ENCODE results near the gene YRDC.

GRCh38 chr1:37811027-37811655 is 3.1 kb upstream of the YRDC start:
- TF ChIP-seq, protein P1, sequence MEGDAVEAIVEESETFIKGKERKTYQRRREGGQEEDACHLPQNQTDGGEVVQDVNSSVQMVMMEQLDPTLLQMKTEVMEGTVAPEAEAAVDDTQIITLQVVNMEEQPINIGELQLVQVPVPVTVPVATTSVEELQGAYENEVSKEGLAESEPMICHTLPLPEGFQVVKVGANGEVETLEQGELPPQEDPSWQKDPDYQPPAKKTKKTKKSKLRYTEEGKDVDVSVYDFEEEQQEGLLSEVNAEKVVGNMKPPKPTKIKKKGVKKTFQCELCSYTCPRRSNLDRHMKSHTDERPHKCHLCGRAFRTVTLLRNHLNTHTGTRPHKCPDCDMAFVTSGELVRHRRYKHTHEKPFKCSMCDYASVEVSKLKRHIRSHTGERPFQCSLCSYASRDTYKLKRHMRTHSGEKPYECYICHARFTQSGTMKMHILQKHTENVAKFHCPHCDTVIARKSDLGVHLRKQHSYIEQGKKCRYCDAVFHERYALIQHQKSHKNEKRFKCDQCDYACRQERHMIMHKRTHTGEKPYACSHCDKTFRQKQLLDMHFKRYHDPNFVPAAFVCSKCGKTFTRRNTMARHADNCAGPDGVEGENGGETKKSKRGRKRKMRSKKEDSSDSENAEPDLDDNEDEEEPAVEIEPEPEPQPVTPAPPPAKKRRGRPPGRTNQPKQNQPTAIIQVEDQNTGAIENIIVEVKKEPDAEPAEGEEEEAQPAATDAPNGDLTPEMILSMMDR (conservative IDR thresholded peaks at IDR 0.05), result peak; percentile 96
- TF ChIP-seq ZFX (IDR thresholded peaks at IDR 0.05), result no peak
